Glomerular visceral epithelial cell (primary cell): ENCODE measurements around the gene ATP7B.

Source experiments
- DNase-seq: peaks from one replicate; pipeline ENCODE4 v3.0.0-alpha.2; 2016; ENCODE audit errors: extremely low spot score

The ATP7B gene

GRCh38 chr13:51894239-51894638 is 117.0 kb downstream of the ATP7B start:
- no peak for DNase-seq

GRCh38 chr13:51892657-51893056 is 118.6 kb downstream of the ATP7B start:
- DNase-seq = no peak

- no peak for DNase-seq
These were observed 123.8 kb downstream of the ATP7B start for GRCh38 chr13:51887468-51887867.

- no peak for DNase-seq
These were observed 125.6 kb downstream of the ATP7B start for GRCh38 chr13:51885651-51886050.

- DNase-seq = no peak
These were observed 128.0 kb downstream of the ATP7B start for GRCh38 chr13:51883226-51883600.
